ENCODE measurements around the gene SRPX. TPM values are rescaled to one million over a fixed set of nuclear protein-coding genes. Genes with fewer than 3 reads are reported as not detected.

Gene SRPX
- total RNA-seq, 1 experiment from 2014 or later: 2.2 TPM

DNA sequence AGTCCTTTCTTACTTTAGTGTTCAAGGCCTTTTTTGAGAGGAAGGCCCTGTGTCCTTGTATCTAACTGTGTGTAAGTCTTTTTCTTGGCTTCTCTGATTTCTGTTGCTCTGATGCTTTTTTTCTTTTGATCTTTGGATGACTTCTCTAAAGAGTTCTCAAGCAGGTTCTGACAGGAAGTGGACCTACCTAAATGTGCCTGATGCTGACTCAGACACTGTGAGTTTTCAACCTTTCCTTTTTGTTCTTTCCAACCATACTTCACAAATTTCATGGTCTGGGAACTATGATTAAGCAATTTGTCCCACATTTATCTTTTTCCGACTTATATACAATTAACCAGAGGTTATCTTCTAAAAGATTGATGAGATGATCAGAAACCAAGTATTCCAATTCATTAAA is 117.8 kb downstream of the SRPX start:
- DNase-seq: no peak
- H3K27ac Mint-ChIP-seq (ENCODE audit: unreplicated experiment): no peak overlapping the region
- peaks cover 5% of the 10 kb centered on the region for H3K4me1 Mint-ChIP-seq (ENCODE audit: low read depth, unreplicated experiment)
- H3K27me3 Mint-ChIP-seq (ENCODE audit: insufficient read depth, unreplicated experiment): no peaks in the 10 kb centered on the region
- no peak overlapping the region for H3K4me3 ChIP-seq (ENCODE audit: low read depth, low read length)
- H3K27me3 ChIP-seq (replicated peaks; ENCODE audit: control insufficient read depth, insufficient read depth, low read length): no peaks in the 10 kb centered on the region
- H3K9me3 Mint-ChIP-seq (ENCODE audit: unreplicated experiment): no peaks in the 10 kb centered on the region
- no TSS peak for BruUV-seq (replicated peaks)
- ChIA-PET POLR2A (no interaction called here), CTCF (no interaction called here)
- intact Hi-C loops (cut with micrococcal nuclease; ENCODE audit: unreplicated experiment): no loop called here
- no peak overlapping the region for H3K4me3 Mint-ChIP-seq (ENCODE audit: unreplicated experiment)
- H3K36me3 ChIP-seq (ENCODE audit: control insufficient read depth, insufficient read depth, low read length): no peaks in the 10 kb centered on the region
- H3K9me3 ChIP-seq: no peaks in the 10 kb centered on the region
- H3K4me1 ChIP-seq: no peaks in the 10 kb centered on the region; the same call in 1 of the 2 replicates
- H3K36me3 Mint-ChIP-seq (ENCODE audit: insufficient read depth, unreplicated experiment): peaks cover 4% of the 10 kb centered on the region
- TF ChIP-seq, protein P1, sequence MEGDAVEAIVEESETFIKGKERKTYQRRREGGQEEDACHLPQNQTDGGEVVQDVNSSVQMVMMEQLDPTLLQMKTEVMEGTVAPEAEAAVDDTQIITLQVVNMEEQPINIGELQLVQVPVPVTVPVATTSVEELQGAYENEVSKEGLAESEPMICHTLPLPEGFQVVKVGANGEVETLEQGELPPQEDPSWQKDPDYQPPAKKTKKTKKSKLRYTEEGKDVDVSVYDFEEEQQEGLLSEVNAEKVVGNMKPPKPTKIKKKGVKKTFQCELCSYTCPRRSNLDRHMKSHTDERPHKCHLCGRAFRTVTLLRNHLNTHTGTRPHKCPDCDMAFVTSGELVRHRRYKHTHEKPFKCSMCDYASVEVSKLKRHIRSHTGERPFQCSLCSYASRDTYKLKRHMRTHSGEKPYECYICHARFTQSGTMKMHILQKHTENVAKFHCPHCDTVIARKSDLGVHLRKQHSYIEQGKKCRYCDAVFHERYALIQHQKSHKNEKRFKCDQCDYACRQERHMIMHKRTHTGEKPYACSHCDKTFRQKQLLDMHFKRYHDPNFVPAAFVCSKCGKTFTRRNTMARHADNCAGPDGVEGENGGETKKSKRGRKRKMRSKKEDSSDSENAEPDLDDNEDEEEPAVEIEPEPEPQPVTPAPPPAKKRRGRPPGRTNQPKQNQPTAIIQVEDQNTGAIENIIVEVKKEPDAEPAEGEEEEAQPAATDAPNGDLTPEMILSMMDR (IDR thresholded peaks at IDR 0.05; ENCODE audit: insufficient read depth in 1 of 2, low read depth in 1 of 2, low read length in 1 of 2, severe bottlenecking in 1 of 2, unreplicated experiment in 1 of 2): no peak

DNA sequence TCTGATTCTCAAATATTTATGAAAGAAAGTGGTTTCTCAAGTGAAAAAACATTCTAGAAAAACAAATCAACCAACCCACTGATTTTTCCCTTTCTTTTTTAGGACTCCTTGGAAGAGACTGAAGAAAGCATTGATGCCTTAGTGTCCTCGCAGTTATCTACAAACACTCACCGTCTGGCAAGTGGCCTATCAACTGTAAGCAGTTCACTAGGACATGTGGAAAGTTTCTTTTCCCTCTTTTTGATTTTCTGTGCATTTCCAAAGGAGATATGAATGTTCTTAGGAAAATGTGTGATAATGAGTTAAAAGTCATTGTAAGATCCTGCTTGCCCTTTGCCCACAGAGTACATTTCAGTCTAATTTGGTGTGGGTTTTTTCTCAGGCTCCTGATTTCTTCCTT is 118.4 kb downstream of the SRPX start:
- ChIA-PET CTCF (no interaction called here), POLR2A (no interaction called here)
- Histone ChIP-seq H3K4me1 (no peaks in the 10 kb centered on the region; the same call in 1 of the 2 replicates), H3K36me3 (ENCODE audit: control insufficient read depth, insufficient read depth, low read length) (no peaks in the 10 kb centered on the region), H3K27me3 (replicated peaks; ENCODE audit: control insufficient read depth, insufficient read depth, low read length) (no peaks in the 10 kb centered on the region), H3K4me3 (ENCODE audit: low read depth, low read length) (no peak overlapping the region), H3K9me3 (no peaks in the 10 kb centered on the region)
- TF ChIP-seq, protein P1 (IDR thresholded peaks at IDR 0.05; ENCODE audit: insufficient read depth in 1 of 2, low read depth in 1 of 2, low read length in 1 of 2, severe bottlenecking in 1 of 2, unreplicated experiment in 1 of 2): no peak
- no peak for DNase-seq
- no TSS peak for BruUV-seq (replicated peaks)
- Mint-ChIP-seq H3K4me3 (ENCODE audit: unreplicated experiment) (no peak overlapping the region), H3K36me3 (ENCODE audit: insufficient read depth, unreplicated experiment) (peaks cover 4% of the 10 kb centered on the region), H3K27ac (ENCODE audit: unreplicated experiment) (no peak overlapping the region), H3K4me1 (ENCODE audit: low read depth, unreplicated experiment) (peaks cover 5% of the 10 kb centered on the region), H3K27me3 (ENCODE audit: insufficient read depth, unreplicated experiment) (no peaks in the 10 kb centered on the region), H3K9me3 (ENCODE audit: unreplicated experiment) (no peaks in the 10 kb centered on the region)
- intact Hi-C loops (cut with micrococcal nuclease; ENCODE audit: unreplicated experiment): no loop called here

DNA sequence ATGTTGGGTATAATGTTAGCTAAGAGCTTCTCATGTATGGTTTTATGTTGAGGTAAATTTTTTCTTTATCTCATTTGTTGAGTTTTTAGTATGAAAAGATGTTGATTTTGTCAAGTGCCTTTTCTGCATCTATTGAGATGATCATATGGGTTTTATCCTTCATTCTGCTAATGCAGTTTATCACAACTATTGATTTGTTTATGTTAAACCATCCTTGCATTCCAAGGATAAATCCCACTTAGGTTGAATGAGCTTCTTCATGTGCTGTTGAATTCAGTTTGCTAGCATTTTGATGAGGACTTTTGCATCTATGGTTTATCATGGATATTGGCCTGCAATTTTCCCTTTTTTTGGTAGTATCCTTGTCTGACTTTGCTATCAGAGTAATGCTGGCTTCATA is 121.0 kb downstream of the SRPX start:
- H3K4me3 Mint-ChIP-seq (ENCODE audit: unreplicated experiment): no peak overlapping the region
- no TSS peak for BruUV-seq (replicated peaks)
- Histone ChIP-seq H3K4me3 (ENCODE audit: low read depth, low read length) (no peak overlapping the region), H3K9me3 (no peaks in the 10 kb centered on the region), H3K27me3 (replicated peaks; ENCODE audit: control insufficient read depth, insufficient read depth, low read length) (no peaks in the 10 kb centered on the region), H3K36me3 (ENCODE audit: control insufficient read depth, insufficient read depth, low read length) (no peaks in the 10 kb centered on the region), H3K4me1 (no peaks in the 10 kb centered on the region)
- no peak for DNase-seq
- peaks cover 9% of the 10 kb centered on the region for H3K36me3 Mint-ChIP-seq (ENCODE audit: insufficient read depth, unreplicated experiment)
- intact Hi-C loops (cut with micrococcal nuclease; ENCODE audit: unreplicated experiment): no loop called here
- CTCF ChIA-PET: no interaction called here
- H3K9me3 Mint-ChIP-seq (ENCODE audit: unreplicated experiment): no peaks in the 10 kb centered on the region
- no peaks in the 10 kb centered on the region for H3K4me1 Mint-ChIP-seq (ENCODE audit: low read depth, unreplicated experiment)
- TF ChIP-seq, protein P1 (IDR thresholded peaks at IDR 0.05; ENCODE audit: insufficient read depth in 1 of 2, low read depth in 1 of 2, low read length in 1 of 2, severe bottlenecking in 1 of 2, unreplicated experiment in 1 of 2): no peak
- H3K27me3 Mint-ChIP-seq (ENCODE audit: insufficient read depth, unreplicated experiment): no peaks in the 10 kb centered on the region
- H3K27ac Mint-ChIP-seq (ENCODE audit: unreplicated experiment): no peak overlapping the region
- POLR2A ChIA-PET: no interaction called here

Other genes with a start within 250 kb of the SRPX start
- gene SYTL5, start 214.3 kb downstream of the SRPX start, total RNA-seq (2022): 8.8 and 8.9 TPM in 2 replicates
- gene RPGR, start 106.6 kb upstream of the SRPX start, total RNA-seq (2022): 8.0 and 8.5 TPM in 2 replicates
- gene OTC, start 131.7 kb upstream of the SRPX start, total RNA-seq (2022): not detected in 2 replicates